H1 (cell line): ENCODE measurements around the gene GYS2. TPM values are rescaled to one million over a fixed set of nuclear protein-coding genes. Genes with fewer than 3 reads are reported as not detected.

Experiments
- CTCF ChIA-PET: fragments of 300-600 bp; sonication (Branson Sonifier 250); formaldehyde crosslinking; loops from one replicate; lab custom pipeline; 2021; ENCODE audit not compliant: partially characterized antibody; lab: Charles Lee
- POLR2A ChIA-PET: fragments of 300-600 bp; sonication (Branson Sonifier 250); formaldehyde crosslinking; loops from one replicate; lab custom pipeline; 2021; ENCODE audit warnings: inconsistent platforms; ENCODE audit not compliant: partially characterized antibody; lab: Charles Lee
- DNase-seq, 2 experiments: peaks; one replicate each; pipeline versions ENCODE4 v3.0.0 to v3.0.0-alpha.2; 2010 to 2022; ENCODE audit warnings: low spot score in 2 of 2, low read depth in 1 of 2, mixed read lengths in 1 of 2
- FAIRE-seq: peaks from 2 replicates; lab custom pipeline; 2011; peaks lifted over from hg19 to GRCh38; lab: Jason Lieb, UNC
- H2AFZ ChIP-seq: 2 replicates; pipeline ENCODE4 v1.8.1; 2012; ENCODE audit warnings: low read length, inconsistent platforms
- H2AK5ac ChIP-seq: 2 replicates; pipeline ENCODE4 v1.6.1; 2013; ENCODE audit warnings: low read depth, low read length
- H2BK120ac ChIP-seq: replicated peaks from 2 replicates; pipeline ENCODE3; 2013; ENCODE audit warnings: low read depth, low read length, inconsistent platforms
- H2BK12ac ChIP-seq: 2 replicates; pipeline ENCODE4 v1.6.1; 2013; ENCODE audit warnings: low read depth, low read length
- H2BK15ac ChIP-seq: 2 replicates; pipeline ENCODE4 v1.6.1; 2013; ENCODE audit warnings: low read length
- H2BK20ac ChIP-seq: 2 replicates; pipeline ENCODE4 v1.6.1; 2013; ENCODE audit warnings: low read length
- H2BK5ac ChIP-seq: 2 replicates; pipeline ENCODE4 v1.6.1; 2013; ENCODE audit warnings: low read depth, low read length
- H3K14ac ChIP-seq: 2 replicates; pipeline ENCODE4 v1.6.1; 2013; ENCODE audit warnings: inconsistent platforms; ENCODE audit not compliant: insufficient read length
- H3K18ac ChIP-seq: 2 replicates; pipeline ENCODE4 v1.6.1; 2013; ENCODE audit warnings: low read length; ENCODE audit errors: extremely low read depth
- H3K23ac ChIP-seq: 2 replicates; pipeline ENCODE4 v1.6.1; 2013; ENCODE audit warnings: inconsistent platforms; ENCODE audit not compliant: insufficient read length
- H3K23me2 ChIP-seq: 2 replicates; pipeline ENCODE4 v1.6.1; 2013; ENCODE audit warnings: low read depth, low read length
- H3K27ac ChIP-seq: 2 replicates; pipeline ENCODE4 v1.6.1; 2011; ENCODE audit warnings: low read depth, low read length, inconsistent platforms
- H3K27me3 ChIP-seq, 4 experiments: replicated peaks in 1 of 4; 1 replicate in 1 of 4; 2 replicates in 3 of 4; pipeline versions ENCODE4 v1.6.1 to v1.8.1; 2011 to 2013; ENCODE audit warnings: low read length in 3 of 4, mild to moderate bottlenecking in 3 of 4, inconsistent platforms in 2 of 4, mixed read lengths in 2 of 4, moderate library complexity in 1 of 4; ENCODE audit not compliant: control insufficient read depth in 3 of 4, insufficient read depth in 3 of 4; ENCODE audit errors: extremely low read depth in 1 of 4
- H3K36me3 ChIP-seq, 4 experiments: 2 replicates each; pipeline versions ENCODE4 v1.6.1 to v1.8.1; 2011 to 2013; ENCODE audit warnings: mild to moderate bottlenecking in 4 of 4, low read length in 3 of 4, moderate library complexity in 2 of 4, control low read depth in 1 of 4, inconsistent platforms in 1 of 4; ENCODE audit not compliant: insufficient read depth in 4 of 4, control insufficient read depth in 2 of 4
- H3K4ac ChIP-seq: replicated peaks from 2 replicates; pipeline ENCODE3; 2013; ENCODE audit warnings: low read length, low read depth, mixed read lengths, inconsistent platforms; ENCODE audit not compliant: insufficient read length
- H3K4me1 ChIP-seq, 4 experiments: replicated peaks in 1 of 4; 1 replicate in 1 of 4; 2 replicates in 3 of 4; pipeline versions ENCODE4 v1.6.1 to v1.8.1; 2011 to 2013; ENCODE audit warnings: low read length in 3 of 4, inconsistent platforms in 2 of 4, mixed read lengths in 1 of 4; ENCODE audit not compliant: insufficient read depth in 4 of 4, control insufficient read depth in 3 of 4
- H3K4me2 ChIP-seq, 2 experiments: 2 replicates each; pipeline versions ENCODE4 v1.6.1 to v1.8.1; 2011 to 2013; ENCODE audit warnings: low read depth in 2 of 2, low read length in 2 of 2, control low read depth in 1 of 2, inconsistent platforms in 1 of 2, mild to moderate bottlenecking in 1 of 2; ENCODE audit not compliant: insufficient read depth in 1 of 2
- H3K4me3 ChIP-seq, 4 experiments: fragments of 200-600, 300-600 bp in 1 of 4; sonication (generic), shearing (Covaris generic), sonication (Bioruptor Twin) in 1 of 4; 2 replicates each; pipeline versions ENCODE4 v1.5.1 to v1.8.1; 2011 to 2016; ENCODE audit warnings: low read length in 4 of 4, low read depth in 3 of 4, control low read depth in 2 of 4, inconsistent platforms in 2 of 4, mild to moderate bottlenecking in 2 of 4, mixed read lengths in 1 of 4, moderate library complexity in 1 of 4; ENCODE audit not compliant: insufficient read depth in 2 of 4; ENCODE audit errors: extremely low read depth in 1 of 4
- H3K56ac ChIP-seq: replicated peaks from 2 replicates; pipeline ENCODE3; 2013; ENCODE audit warnings: low read depth, mild to moderate bottlenecking, mixed read lengths, low read length, inconsistent platforms; ENCODE audit not compliant: insufficient read length
- H3K79me1 ChIP-seq: 2 replicates; pipeline ENCODE4 v1.6.1; 2013; ENCODE audit warnings: low read depth, low read length, control low read depth
- H3K79me2 ChIP-seq, 2 experiments: 2 replicates each; pipeline versions ENCODE4 v1.6.1 to v1.8.1; 2012 to 2013; ENCODE audit warnings: low read length in 2 of 2, mild to moderate bottlenecking in 2 of 2, inconsistent platforms in 1 of 2; ENCODE audit not compliant: insufficient read depth in 2 of 2, control insufficient read depth in 1 of 2
- H3K9ac ChIP-seq, 4 experiments: replicated peaks in 1 of 4; 1 replicate in 1 of 4; 2 replicates in 3 of 4; pipeline versions ENCODE4 v1.6.1 to v1.8.1; 2011 to 2013; ENCODE audit warnings: low read depth in 3 of 4, low read length in 3 of 4, control low read depth in 2 of 4, mild to moderate bottlenecking in 2 of 4, moderate library complexity in 2 of 4, inconsistent platforms in 1 of 4; ENCODE audit errors: extremely low read depth in 1 of 4
- H3K9me3 ChIP-seq, 2 experiments: 2 replicates each; pipeline versions ENCODE4 v1.6.1 to v1.8.1; 2012 to 2013; ENCODE audit warnings: mild to moderate bottlenecking in 2 of 2, moderate library complexity in 2 of 2, control low read depth in 1 of 2, inconsistent platforms in 1 of 2, low read depth in 1 of 2, low read length in 1 of 2, mixed read lengths in 1 of 2; ENCODE audit not compliant: insufficient read depth in 2 of 2
- H4K20me1 ChIP-seq, 2 experiments: replicated peaks in 1 of 2; 2 replicates each; pipeline versions ENCODE3 to v1.8.1; 2011 to 2013; ENCODE audit warnings: inconsistent platforms in 2 of 2, low read length in 2 of 2, mild to moderate bottlenecking in 1 of 2; ENCODE audit not compliant: insufficient read depth in 2 of 2, control insufficient read depth in 1 of 2
- H4K5ac ChIP-seq: 2 replicates; pipeline ENCODE4 v1.6.1; 2013; ENCODE audit warnings: low read length, low read depth, mixed read lengths, inconsistent platforms; ENCODE audit not compliant: insufficient read length
- H4K8ac ChIP-seq: 2 replicates; pipeline ENCODE4 v1.8.0; 2013; ENCODE audit warnings: mild to moderate bottlenecking, moderate library complexity, low read length, inconsistent platforms; ENCODE audit not compliant: insufficient read depth; ENCODE audit errors: extremely low read depth
- H4K91ac ChIP-seq: replicated peaks from 2 replicates; pipeline ENCODE3; 2013; ENCODE audit warnings: low read length, mixed read lengths, inconsistent platforms; ENCODE audit not compliant: insufficient read length
- CHD2 ChIP-seq: IDR thresholded peaks from 2 replicates; pipeline ENCODE4 v1.6.1; 2012; ENCODE audit warnings: low read length, improper control_type of control experiment
- CTBP2 ChIP-seq: IDR thresholded peaks from 2 replicates; pipeline ENCODE4 v1.7.0; 2011; ENCODE audit warnings: borderline replicate concordance, mild to moderate bottlenecking, moderate library complexity, mixed read lengths, low read length; ENCODE audit not compliant: insufficient read depth, insufficient read length
- EGR1 ChIP-seq: IDR thresholded peaks from 2 replicates; pipeline ENCODE4 v1.6.1; 2011; ENCODE audit warnings: low read depth, low read length, borderline replicate concordance
- HDAC2 ChIP-seq, 2 experiments: fragments of 300-600 bp in 1 of 2; sonication (generic) in 1 of 2; IDR thresholded peaks; 2 replicates each; pipeline ENCODE4 v1.6.1; 2011 to 2012; ENCODE audit warnings: low read depth in 2 of 2, low read length in 2 of 2, mild to moderate bottlenecking in 2 of 2, moderate library complexity in 2 of 2, borderline replicate concordance in 1 of 2, inconsistent platforms in 1 of 2
- JUND ChIP-seq: IDR thresholded peaks from 2 replicates; pipeline ENCODE4 v1.6.1; 2011; ENCODE audit warnings: mild to moderate bottlenecking, improper control_type of control experiment, low read length
- KDM4A ChIP-seq: IDR thresholded peaks from one replicate; pipeline ENCODE4 v1.7.1; 2012; ENCODE audit warnings: low read depth, mild to moderate bottlenecking, moderate library complexity, low read length, inconsistent platforms; ENCODE audit not compliant: severe bottlenecking
- POLR2AphosphoS5 ChIP-seq: IDR thresholded peaks from 2 replicates; pipeline ENCODE4 v1.6.1; 2011; ENCODE audit warnings: low read depth, low read length
- RAD21 ChIP-seq, 2 experiments: IDR thresholded peaks in 1 of 2; conservative IDR thresholded peaks in 1 of 2; 2 replicates each; pipeline ENCODE4 v1.6.1; 2011; ENCODE audit warnings: low read depth in 2 of 2, low read length in 2 of 2, improper control_type of control experiment in 1 of 2, inconsistent platforms in 1 of 2, mild to moderate bottlenecking in 1 of 2, moderate library complexity in 1 of 2
- RFX5 ChIP-seq: IDR thresholded peaks from 2 replicates; pipeline ENCODE4 v1.6.1; 2011; ENCODE audit warnings: low read depth, low read length, improper control_type of control experiment, borderline replicate concordance
- RXRA ChIP-seq: IDR thresholded peaks from 2 replicates; pipeline ENCODE4 v1.6.1; 2011; ENCODE audit warnings: low read depth, mild to moderate bottlenecking, low read length, moderate library complexity; ENCODE audit not compliant: insufficient read depth
- SP2 ChIP-seq: IDR thresholded peaks from 2 replicates; pipeline ENCODE4 v1.6.1; 2012; ENCODE audit warnings: mild to moderate bottlenecking, low read length, inconsistent platforms
- SRF ChIP-seq: IDR thresholded peaks from 2 replicates; pipeline ENCODE4 v1.6.1; 2011; ENCODE audit warnings: mild to moderate bottlenecking, low read depth, low read length, moderate library complexity
- WGBS, 2 experiments: shearing (Covaris generic) in 1 of 2; methylation state at CpG; one replicate each; pipeline versions ENCODE4 v1.1.6 to v1.1.7; 2013 to 2015; ENCODE audit warnings: low lambda C conversion rate in 2 of 2, mixed read lengths in 2 of 2, inconsistent platforms in 1 of 2, low coverage in 1 of 2, missing lambda C conversion rate in 1 of 2; ENCODE audit not compliant: insufficient replicate concordance in 2 of 2, insufficient coverage in 1 of 2, insufficient read length in 1 of 2; ENCODE audit errors: extremely low coverage in 1 of 2, missing lambda C conversion rate in 1 of 2; 5-methylcytosine and 5-hydroxymethylcytosine counted together
- polyA plus RNA-seq, 7 experiments: library from polyadenylated mRNA; depleted of rRNA in 3 of 7; stranded (reverse) in 5 of 7; unstranded in 2 of 7; fragments of >200 nt in 5 of 7; fragments of 200-250 nt in 2 of 7; gene quantifications; 1 replicate in 5 of 7; 2 replicates in 1 of 7; 4 replicates in 1 of 7; pipeline versions ENCODE4 v1.2.1 to v1.2.3, GENCODE V29; 2011 to 2013; ENCODE audit warnings: missing spikeins in 2 of 7, mixed read lengths in 2 of 7
- total RNA-seq: library from RNA; stranded (reverse); fragmentation: NEBNext Ultra II Directional; extraction: Animal tissue kit (Norgen Biotek cat#: 25700); gene quantifications from 2 replicates; pipeline ENCODE4 v1.2.1, GENCODE V29; 2021
- TF ChIP-seq, protein P1 (sequence below): IDR thresholded peaks from 2 replicates; pipeline ENCODE4 v1.6.1; 2011; ENCODE audit warnings: low read length, improper control_type of control experiment

The GYS2 gene
- total and polyA plus RNA-seq, 2 of the 8 experiments (the other 6 are each of a cell fraction or from before 2014, with no cell fraction given): not detected

DNA sequence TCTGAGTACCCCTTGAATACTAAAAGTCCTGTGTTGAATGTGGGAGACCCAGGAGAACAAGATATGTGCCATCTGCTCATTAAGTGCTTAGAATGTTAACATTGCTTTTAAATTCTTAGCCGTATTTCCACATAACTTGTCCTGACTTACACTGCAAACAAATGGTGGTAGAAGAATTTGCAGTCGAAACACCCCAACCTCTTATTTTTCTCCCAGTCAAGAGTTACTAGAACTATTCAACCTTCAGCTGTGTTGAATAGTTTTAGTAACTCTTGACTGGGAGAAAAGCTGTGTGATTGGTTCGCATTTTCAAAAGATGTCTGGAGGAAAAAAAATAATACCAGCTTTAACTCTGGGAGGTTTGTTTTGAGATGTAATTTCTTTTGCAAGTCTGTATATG, 86.2 kb downstream of the GYS2 start:
- H3K27me3 ChIP-seq: no peaks in the 10 kb centered on the region
- H3K56ac ChIP-seq: no peak overlapping the region
- H4K5ac ChIP-seq: no peak overlapping the region
- no peak overlapping the region for H2BK120ac ChIP-seq
- no peak overlapping the region for H3K14ac ChIP-seq
- H3K79me1 ChIP-seq: no peaks in the 10 kb centered on the region
- no peak overlapping the region for H3K4ac ChIP-seq
- no peaks in the 10 kb centered on the region for H3K79me2 ChIP-seq
- H2AFZ ChIP-seq: no peak overlapping the region
- H3K9ac ChIP-seq: no peak overlapping the region
- DNase-seq (no peak), FAIRE-seq (no peak)
- no peak overlapping the region for H3K23ac ChIP-seq
- no peak overlapping the region for H2BK15ac ChIP-seq
- no peak overlapping the region for H3K4me3 ChIP-seq
- H3K4me1 ChIP-seq: no peaks in the 10 kb centered on the region
- no peak overlapping the region for H3K18ac ChIP-seq
- POLR2A ChIA-PET: no interaction called here
- H3K4me2 ChIP-seq: no peak overlapping the region
- no peak overlapping the region for H2AK5ac ChIP-seq
- H2BK5ac ChIP-seq: no peak overlapping the region
- no peak overlapping the region for H3K27ac ChIP-seq
- peaks cover 0 to 22% (median 4%) of the 10 kb centered on the region in 4 experiments; a peak in 5 of 8 replicates for H3K36me3 ChIP-seq
- no peak overlapping the region for H4K8ac ChIP-seq
- H3K9me3 ChIP-seq: no peaks in the 10 kb centered on the region
- no peak overlapping the region for H4K91ac ChIP-seq
- no peak overlapping the region for H2BK12ac ChIP-seq
- CTCF ChIA-PET: no interaction called here
- H4K20me1 ChIP-seq: peaks cover 0 to 3% of the 10 kb centered on the region in 2 experiments
- no peak overlapping the region for H2BK20ac ChIP-seq
- WGBS, 2 experiments: 95% methylated on average over 3 of the region's 3 CpGs; no CpG with 5 or more reads in 1 of the 2 experiments
- H3K23me2 ChIP-seq: no peaks in the 10 kb centered on the region
- TF ChIP-seq RFX5: no peak
- no peak for TF ChIP-seq SP2
- TF ChIP-seq RAD21 (IDR thresholded peaks at IDR 0.05 in 1 of 2, conservative IDR thresholded peaks at IDR 0.05 in 1 of 2; ENCODE audit: low read depth in 2 of 2, low read length in 2 of 2): no peak
- TF ChIP-seq KDM4A: no peak
- no peak for TF ChIP-seq EGR1
- TF ChIP-seq SRF: no peak
- TF ChIP-seq, protein P1, sequence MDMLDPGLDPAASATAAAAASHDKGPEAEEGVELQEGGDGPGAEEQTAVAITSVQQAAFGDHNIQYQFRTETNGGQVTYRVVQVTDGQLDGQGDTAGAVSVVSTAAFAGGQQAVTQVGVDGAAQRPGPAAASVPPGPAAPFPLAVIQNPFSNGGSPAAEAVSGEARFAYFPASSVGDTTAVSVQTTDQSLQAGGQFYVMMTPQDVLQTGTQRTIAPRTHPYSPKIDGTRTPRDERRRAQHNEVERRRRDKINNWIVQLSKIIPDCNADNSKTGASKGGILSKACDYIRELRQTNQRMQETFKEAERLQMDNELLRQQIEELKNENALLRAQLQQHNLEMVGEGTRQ: no peak
- TF ChIP-seq RXRA: no peak
- TF ChIP-seq CHD2: no peak
- TF ChIP-seq POLR2AphosphoS5: no peak
- no peak for TF ChIP-seq JUND
- no peak for TF ChIP-seq CTBP2
- no peak for TF ChIP-seq HDAC2 (IDR thresholded peaks at IDR 0.05; ENCODE audit: borderline replicate concordance in 1 of 2, low read depth in 2 of 2, low read length in 2 of 2)
